ENCODE data around the gene WWOX. TPM values are rescaled to one million over a fixed set of nuclear protein-coding genes. Genes with fewer than 3 reads are reported as not detected.

The WWOX gene
- total and polyA plus RNA-seq, 2 of the 13 experiments (the other 11 are each of a cell fraction or from before 2014, with no cell fraction given) = 9.1 to 37.4 TPM

- TF ChIP-seq ZNF407 (CRISPR knock-in tag; IDR thresholded peaks at IDR 0.05; ENCODE audit: not compliant biosample characterization) = no peak
- peak; percentile 77; the same call in 1 of the 2 replicates for TF ChIP-seq ZNF644 (CRISPR knock-in tag; IDR thresholded peaks at IDR 0.05; ENCODE audit: low read depth)
- no peak for TF ChIP-seq MATR3 (CRISPR knock-in tag; IDR thresholded peaks at IDR 0.05)
- no peak for TF ChIP-seq XRCC5 (optimal IDR thresholded peaks at IDR 0.05; ENCODE audit: low read length)
- no peak for TF ChIP-seq SIX1 (CRISPR knock-in tag; IDR thresholded peaks at IDR 0.05; ENCODE audit: borderline replicate concordance)
- TF ChIP-seq ZNF878 (CRISPR knock-in tag; IDR thresholded peaks at IDR 0.05) = no peak
- no peak for TF ChIP-seq ZFP1 (CRISPR knock-in tag; IDR thresholded peaks at IDR 0.05)
- TF ChIP-seq ZNF883 (CRISPR knock-in tag; IDR thresholded peaks at IDR 0.05; ENCODE audit: not compliant biosample characterization) = no peak
- TF ChIP-seq ZSCAN20 (CRISPR knock-in tag; IDR thresholded peaks at IDR 0.05; ENCODE audit: borderline replicate concordance) = no peak
- no peak for TF ChIP-seq PCBP2 (optimal IDR thresholded peaks at IDR 0.05; ENCODE audit: low read depth, low read length, poor library complexity, severe bottlenecking)
- no peak for TF ChIP-seq SRSF9 (IDR thresholded peaks at IDR 0.05; ENCODE audit: borderline replicate concordance, insufficient read depth, low read depth, low read length, poor library complexity, severe bottlenecking)
- no peak for TF ChIP-seq ZNF24 (IDR thresholded peaks at IDR 0.05)
- TF ChIP-seq RNF219 (CRISPR knock-in tag; IDR thresholded peaks at IDR 0.05) = no peak
- TF ChIP-seq KMT2A (CRISPR knock-in tag; IDR thresholded peaks at IDR 0.05) = no peak
- TF ChIP-seq ZNF546 (CRISPR knock-in tag; conservative IDR thresholded peaks at IDR 0.05) = no peak
- TF ChIP-seq HNF1B (CRISPR knock-in tag; IDR thresholded peaks at IDR 0.05) = no peak
- TF ChIP-seq NAIF1 (CRISPR knock-in tag; IDR thresholded peaks at IDR 0.05; ENCODE audit: borderline replicate concordance) = no peak
- no peak for TF ChIP-seq ZSCAN12 (CRISPR knock-in tag; IDR thresholded peaks at IDR 0.05)
Observed at GRCh38 chr16:79081297-79082066, 982.0 kb downstream of the WWOX start (continued).
